HL-60 (cell line): ENCODE measurements around the gene ADAM15.

Experiments used
- DNase-seq, 2 experiments: peaks; one replicate each; pipeline ENCODE4 v3.0.0-alpha.2; 2010 to 2020; ENCODE audit warnings: low read depth in 1 of 2, low spot score in 1 of 2
- H3K27ac ChIP-seq: fragments of 250-450 bp; sonication (Bioruptor Pico); replicated peaks from 2 replicates; pipeline ENCODE4 v1.5.1; 2020; ENCODE audit warnings: mild to moderate bottlenecking, moderate library complexity
- H3K27me3 ChIP-seq: fragments of 250-450 bp; sonication (Bioruptor Pico); 2 replicates; pipeline ENCODE4 v1.5.1; 2021; ENCODE audit warnings: mild to moderate bottlenecking, moderate library complexity; ENCODE audit not compliant: insufficient read depth, poor library complexity, severe bottlenecking
- H3K4me3 ChIP-seq: replicated peaks from 2 replicates; pipeline ENCODE4 v1.5.1; 2011; ENCODE audit warnings: mild to moderate bottlenecking, control low read depth, low read length; ENCODE audit not compliant: insufficient read depth
- GABPA ChIP-seq: IDR thresholded peaks from 2 replicates; pipeline ENCODE4 v1.6.1; 2012; ENCODE audit warnings: low read depth
- POLR2AphosphoS5 ChIP-seq: IDR thresholded peaks from 2 replicates; pipeline ENCODE4 v1.6.1; 2012; ENCODE audit warnings: low read depth
- SPI1 ChIP-seq: IDR thresholded peaks from 2 replicates; pipeline ENCODE4 v1.6.1; 2012; ENCODE audit warnings: low read depth, mild to moderate bottlenecking, borderline replicate concordance
- TF ChIP-seq, protein P1 (sequence below): IDR thresholded peaks from one replicate; pipeline ENCODE4 v1.5.1; 2011; ENCODE audit warnings: low read length, control low read depth, inconsistent platforms; ENCODE audit not compliant: insufficient read depth
- TF ChIP-seq, protein P2 (sequence below): IDR thresholded peaks from 2 replicates; pipeline ENCODE4 v1.6.1; 2012; ENCODE audit warnings: low read depth; ENCODE audit not compliant: insufficient replicate concordance

The ADAM15 gene

DNA sequence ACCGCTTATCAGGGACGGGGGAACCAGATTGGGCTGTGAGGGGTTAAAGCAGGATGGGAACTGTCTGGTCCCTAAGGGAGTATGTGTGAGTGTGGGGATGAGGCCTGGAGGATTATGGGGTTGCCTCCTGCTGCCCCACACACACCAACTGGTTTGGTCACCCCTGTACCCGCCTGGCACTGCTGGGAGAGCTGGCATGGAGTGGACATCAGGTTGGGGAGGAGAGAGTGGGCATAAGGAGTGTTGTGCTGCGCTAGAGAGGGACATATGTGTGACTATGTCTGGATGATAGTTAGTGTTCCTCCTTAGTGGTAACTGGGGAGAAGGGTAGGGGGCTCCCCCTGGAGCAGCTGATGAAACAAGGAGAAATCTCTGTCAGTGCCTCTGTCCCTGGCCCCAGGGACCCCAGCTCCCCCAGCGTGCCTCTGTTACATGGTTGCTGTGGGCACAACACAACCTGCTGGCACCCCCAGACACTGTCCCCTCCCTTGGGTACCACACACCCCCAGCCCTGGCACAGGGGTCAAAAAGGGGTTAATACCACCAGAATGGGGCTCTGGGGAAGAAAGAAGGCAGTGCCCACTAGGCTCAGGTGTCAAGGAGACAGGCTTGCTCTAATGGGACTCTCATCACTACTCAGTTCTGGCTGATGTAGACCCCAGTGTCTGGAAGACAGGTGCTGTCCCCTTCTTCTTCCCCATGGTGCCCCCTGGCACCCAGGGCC, 46.6 kb upstream of the ADAM15 start:
- H3K4me3 ChIP-seq = peak overlapping the region; percentile 72
- peak overlapping the region; percentile 94 for H3K27ac ChIP-seq
- TF ChIP-seq POLR2AphosphoS5 (no peak; the same call in 1 of the 2 replicates), GABPA (no peak), SPI1 (no peak)
- TF ChIP-seq, protein P1, sequence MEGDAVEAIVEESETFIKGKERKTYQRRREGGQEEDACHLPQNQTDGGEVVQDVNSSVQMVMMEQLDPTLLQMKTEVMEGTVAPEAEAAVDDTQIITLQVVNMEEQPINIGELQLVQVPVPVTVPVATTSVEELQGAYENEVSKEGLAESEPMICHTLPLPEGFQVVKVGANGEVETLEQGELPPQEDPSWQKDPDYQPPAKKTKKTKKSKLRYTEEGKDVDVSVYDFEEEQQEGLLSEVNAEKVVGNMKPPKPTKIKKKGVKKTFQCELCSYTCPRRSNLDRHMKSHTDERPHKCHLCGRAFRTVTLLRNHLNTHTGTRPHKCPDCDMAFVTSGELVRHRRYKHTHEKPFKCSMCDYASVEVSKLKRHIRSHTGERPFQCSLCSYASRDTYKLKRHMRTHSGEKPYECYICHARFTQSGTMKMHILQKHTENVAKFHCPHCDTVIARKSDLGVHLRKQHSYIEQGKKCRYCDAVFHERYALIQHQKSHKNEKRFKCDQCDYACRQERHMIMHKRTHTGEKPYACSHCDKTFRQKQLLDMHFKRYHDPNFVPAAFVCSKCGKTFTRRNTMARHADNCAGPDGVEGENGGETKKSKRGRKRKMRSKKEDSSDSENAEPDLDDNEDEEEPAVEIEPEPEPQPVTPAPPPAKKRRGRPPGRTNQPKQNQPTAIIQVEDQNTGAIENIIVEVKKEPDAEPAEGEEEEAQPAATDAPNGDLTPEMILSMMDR = no peak
- TF ChIP-seq, protein P2, sequence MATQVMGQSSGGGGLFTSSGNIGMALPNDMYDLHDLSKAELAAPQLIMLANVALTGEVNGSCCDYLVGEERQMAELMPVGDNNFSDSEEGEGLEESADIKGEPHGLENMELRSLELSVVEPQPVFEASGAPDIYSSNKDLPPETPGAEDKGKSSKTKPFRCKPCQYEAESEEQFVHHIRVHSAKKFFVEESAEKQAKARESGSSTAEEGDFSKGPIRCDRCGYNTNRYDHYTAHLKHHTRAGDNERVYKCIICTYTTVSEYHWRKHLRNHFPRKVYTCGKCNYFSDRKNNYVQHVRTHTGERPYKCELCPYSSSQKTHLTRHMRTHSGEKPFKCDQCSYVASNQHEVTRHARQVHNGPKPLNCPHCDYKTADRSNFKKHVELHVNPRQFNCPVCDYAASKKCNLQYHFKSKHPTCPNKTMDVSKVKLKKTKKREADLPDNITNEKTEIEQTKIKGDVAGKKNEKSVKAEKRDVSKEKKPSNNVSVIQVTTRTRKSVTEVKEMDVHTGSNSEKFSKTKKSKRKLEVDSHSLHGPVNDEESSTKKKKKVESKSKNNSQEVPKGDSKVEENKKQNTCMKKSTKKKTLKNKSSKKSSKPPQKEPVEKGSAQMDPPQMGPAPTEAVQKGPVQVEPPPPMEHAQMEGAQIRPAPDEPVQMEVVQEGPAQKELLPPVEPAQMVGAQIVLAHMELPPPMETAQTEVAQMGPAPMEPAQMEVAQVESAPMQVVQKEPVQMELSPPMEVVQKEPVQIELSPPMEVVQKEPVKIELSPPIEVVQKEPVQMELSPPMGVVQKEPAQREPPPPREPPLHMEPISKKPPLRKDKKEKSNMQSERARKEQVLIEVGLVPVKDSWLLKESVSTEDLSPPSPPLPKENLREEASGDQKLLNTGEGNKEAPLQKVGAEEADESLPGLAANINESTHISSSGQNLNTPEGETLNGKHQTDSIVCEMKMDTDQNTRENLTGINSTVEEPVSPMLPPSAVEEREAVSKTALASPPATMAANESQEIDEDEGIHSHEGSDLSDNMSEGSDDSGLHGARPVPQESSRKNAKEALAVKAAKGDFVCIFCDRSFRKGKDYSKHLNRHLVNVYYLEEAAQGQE = no peak
- no peaks in the 10 kb centered on the region for H3K27me3 ChIP-seq
- DNase-seq = peak in 1 of 2 experiments; percentile 71

DNA sequence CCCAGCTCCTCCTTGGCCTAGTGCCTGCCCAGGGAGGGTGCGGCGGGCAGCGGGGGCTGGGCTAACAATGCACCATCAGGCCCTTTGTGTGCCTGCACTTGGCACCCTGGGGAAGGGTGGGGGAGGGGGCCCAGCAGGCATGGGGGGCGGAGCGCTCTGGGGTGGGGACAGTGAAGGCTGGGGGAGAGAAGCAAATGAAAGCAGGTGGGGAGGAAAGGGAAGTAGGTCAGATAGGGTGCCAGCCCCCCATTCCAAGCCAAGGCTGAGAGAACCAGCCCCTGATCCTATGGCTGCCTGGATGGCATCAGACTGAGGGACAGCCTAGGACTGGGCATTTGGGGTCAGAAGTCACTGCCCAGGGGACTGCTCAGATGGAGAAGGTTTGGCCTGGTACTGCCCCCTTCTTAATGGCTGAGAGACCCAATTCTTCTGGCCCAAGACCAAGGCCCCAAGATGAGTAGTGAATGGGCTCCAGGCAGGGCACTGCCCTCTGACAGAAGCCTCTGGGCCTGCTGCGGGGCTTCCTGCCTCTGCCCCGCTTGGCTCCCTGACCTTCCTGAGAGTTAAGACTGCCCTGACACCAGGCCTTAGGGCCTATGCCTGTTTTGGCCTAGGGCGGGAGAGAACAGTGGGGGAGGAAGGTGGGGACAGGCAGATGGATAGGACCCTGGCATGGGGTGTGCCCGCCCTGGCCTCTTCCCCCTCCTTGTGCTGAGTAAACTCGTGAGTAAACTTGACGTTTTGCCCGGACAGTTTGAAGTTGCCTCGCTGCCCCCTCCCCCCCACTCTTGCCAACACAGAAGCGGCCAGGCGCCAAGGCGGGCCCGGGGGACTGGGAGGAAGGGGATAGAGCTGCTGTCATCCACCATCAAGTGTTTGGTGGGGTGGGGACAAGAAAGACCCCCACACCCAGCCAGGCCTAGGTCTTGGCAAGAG, 45.8 kb upstream of the ADAM15 start:
- DNase-seq = peak; percentile 76 to 81
- Histone ChIP-seq H3K27me3 (no peaks in the 10 kb centered on the region), H3K4me3 (peak overlapping the region; percentile 72), H3K27ac (peak overlapping the region; percentile 94)
- no peak for TF ChIP-seq SPI1
- TF ChIP-seq, protein P2 = no peak
- TF ChIP-seq POLR2AphosphoS5 = no peak
- TF ChIP-seq, protein P1 = no peak
- no peak for TF ChIP-seq GABPA

DNA sequence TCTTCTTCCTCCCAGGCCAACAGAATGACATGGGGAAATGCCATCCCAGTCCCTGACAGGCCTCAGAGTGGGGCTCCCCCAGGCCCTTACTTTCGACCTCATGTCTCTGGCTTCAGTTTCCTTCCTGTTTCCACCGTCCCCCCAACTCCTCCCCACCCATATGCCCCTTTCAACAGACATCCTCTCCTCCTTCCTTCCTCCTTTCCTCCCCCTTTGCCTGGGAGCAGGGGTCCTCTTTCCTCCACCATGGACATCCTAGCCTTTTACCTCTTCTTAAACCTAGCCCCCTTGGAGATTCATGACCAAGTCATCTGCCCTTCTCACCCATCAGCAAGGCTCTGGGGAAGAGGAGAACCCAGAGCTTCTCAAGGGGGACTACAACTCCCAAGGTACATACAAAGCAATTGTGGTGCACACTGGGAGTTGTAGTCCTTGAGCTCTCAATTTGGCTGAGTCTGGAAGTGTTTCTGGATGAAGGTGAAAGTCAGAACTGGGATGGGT, 44.5 kb upstream of the ADAM15 start:
- H3K27ac ChIP-seq = peak overlapping the region; percentile 94
- TF ChIP-seq SPI1 (peak; percentile 26; the same call in 1 of the 2 replicates), GABPA (no peak), POLR2AphosphoS5 (peak; percentile 43; the same call in 1 of the 2 replicates)
- TF ChIP-seq, protein P1 = no peak
- no peaks in the 10 kb centered on the region for H3K27me3 ChIP-seq
- no peak overlapping the region; the same call in none of the 2 replicates for H3K4me3 ChIP-seq
- peak; percentile 64 to 90 for DNase-seq
